ENCODE measurements around the gene ERN1. TPM values are rescaled to one million over a fixed set of nuclear protein-coding genes. Genes with fewer than 3 reads are reported as not detected.

The ERN1 gene
- total RNA-seq, 1 experiment from 2014 or later = 8.0 TPM

GRCh38 chr17:64038331-64039105 is 91.4 kb downstream of the ERN1 start:
- no peaks in the 10 kb centered on the region for H3K9me3 ChIP-seq (ENCODE audit: low read depth, low read length, poor library complexity, severe bottlenecking)
- POLR2A ChIA-PET (ENCODE audit: low non-redundant PET) = no interaction called here
- TF ChIP-seq EZH2 (IDR thresholded peaks at IDR 0.05; ENCODE audit: borderline replicate concordance, low read depth, low read length, poor library complexity, severe bottlenecking) (no peak), CTCF (conservative IDR thresholded peaks at IDR 0.05; ENCODE audit: low read depth, low read length) (no peak)
- no TSS peak for BruUV-seq (replicated peaks)
- intact Hi-C loops (cut with micrococcal nuclease; ENCODE audit: unreplicated experiment) = no loop called here
- CTCF ChIA-PET = interaction anchor here (1.6 kb wide), 1 partner anchor 10 kb away, joined by 6 read pairs; no protein-coding TSS in a partner anchor
- H3K27me3 ChIP-seq (replicated peaks; ENCODE audit: insufficient read depth, low read depth, low read length, poor library complexity) = no peaks in the 10 kb centered on the region
- no peak overlapping the region for H3K4me3 ChIP-seq (ENCODE audit: low read depth, low read length, poor library complexity, severe bottlenecking)
- no peak for DNase-seq (ENCODE audit: low spot score)
- no peaks in the 10 kb centered on the region for H3K36me3 ChIP-seq (ENCODE audit: insufficient read depth, low read length, poor library complexity, severe bottlenecking)
- no peaks in the 10 kb centered on the region for H3K4me1 ChIP-seq (ENCODE audit: insufficient read depth, low read length, poor library complexity, severe bottlenecking)
- no peak overlapping the region for H3K27ac ChIP-seq (ENCODE audit: low read depth, low read length, poor library complexity, severe bottlenecking)

DNA sequence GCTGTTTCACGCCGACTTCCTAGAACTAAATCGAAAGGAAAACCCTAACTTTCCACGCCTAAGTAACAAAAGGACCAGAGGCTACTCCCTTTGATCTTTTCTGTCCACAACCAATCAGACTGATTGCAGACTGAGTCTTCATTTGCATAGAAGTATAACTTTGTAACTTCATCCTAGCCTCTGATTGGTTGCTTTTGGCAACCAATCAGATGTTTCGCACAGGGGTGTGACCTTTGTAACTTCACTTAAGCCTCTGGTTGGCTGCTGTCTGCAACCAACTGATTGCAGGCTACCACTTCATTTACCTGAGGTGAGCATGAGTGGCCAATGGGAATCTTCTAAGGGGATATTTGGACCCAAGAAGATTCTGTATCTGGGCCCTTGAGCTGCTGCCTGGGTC is 92.1 kb downstream of the ERN1 start:
- intact Hi-C loops (cut with micrococcal nuclease; ENCODE audit: unreplicated experiment) = no loop called here

DNA sequence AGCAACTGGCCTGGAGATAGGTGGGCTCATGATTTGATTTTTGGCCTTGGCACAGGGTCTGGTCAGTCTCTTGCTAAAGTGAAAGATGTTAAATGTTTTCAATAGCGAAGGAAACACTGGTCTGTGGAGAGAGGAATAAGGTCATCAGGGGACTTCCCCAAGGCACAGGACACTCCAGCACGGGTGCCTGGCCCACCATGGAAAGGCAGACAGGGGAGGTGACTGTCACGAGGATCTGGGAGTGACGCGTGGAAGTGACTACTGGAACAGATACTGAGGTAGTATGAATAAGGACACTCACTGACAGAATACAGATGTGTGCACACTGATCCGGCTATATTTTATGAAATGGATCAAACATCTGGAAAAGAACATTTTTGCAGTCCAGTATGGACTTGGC is 92.8 kb downstream of the ERN1 start:
- no peak overlapping the region for H3K27ac ChIP-seq (ENCODE audit: low read depth, low read length, poor library complexity, severe bottlenecking)
- CTCF ChIA-PET = no interaction called here
- intact Hi-C loops (cut with micrococcal nuclease; ENCODE audit: unreplicated experiment) = no loop called here
- no peak for TF ChIP-seq CTCF (conservative IDR thresholded peaks at IDR 0.05; ENCODE audit: low read depth, low read length)
- no peak for TF ChIP-seq EZH2 (IDR thresholded peaks at IDR 0.05; ENCODE audit: borderline replicate concordance, low read depth, low read length, poor library complexity, severe bottlenecking)
- BruUV-seq (replicated peaks) = no TSS peak
- no peak overlapping the region for H3K4me3 ChIP-seq (ENCODE audit: low read depth, low read length, poor library complexity, severe bottlenecking)
- no peaks in the 10 kb centered on the region for H3K9me3 ChIP-seq (ENCODE audit: low read depth, low read length, poor library complexity, severe bottlenecking)
- POLR2A ChIA-PET (ENCODE audit: low non-redundant PET) = no interaction called here
- no peaks in the 10 kb centered on the region for H3K36me3 ChIP-seq (ENCODE audit: insufficient read depth, low read length, poor library complexity, severe bottlenecking)
- H3K4me1 ChIP-seq (ENCODE audit: insufficient read depth, low read length, poor library complexity, severe bottlenecking) = no peaks in the 10 kb centered on the region
- DNase-seq (ENCODE audit: low spot score) = no peak
- H3K27me3 ChIP-seq (replicated peaks; ENCODE audit: insufficient read depth, low read depth, low read length, poor library complexity) = no peaks in the 10 kb centered on the region

More for the DNA sequence above, 92.1 kb downstream of the ERN1 start:
- Histone ChIP-seq H3K4me1 (ENCODE audit: insufficient read depth, low read length, poor library complexity, severe bottlenecking) (no peaks in the 10 kb centered on the region), H3K4me3 (ENCODE audit: low read depth, low read length, poor library complexity, severe bottlenecking) (no peak overlapping the region), H3K9me3 (ENCODE audit: low read depth, low read length, poor library complexity, severe bottlenecking) (no peaks in the 10 kb centered on the region), H3K27ac (ENCODE audit: low read depth, low read length, poor library complexity, severe bottlenecking) (no peak overlapping the region), H3K36me3 (ENCODE audit: insufficient read depth, low read length, poor library complexity, severe bottlenecking) (no peaks in the 10 kb centered on the region), H3K27me3 (replicated peaks; ENCODE audit: insufficient read depth, low read depth, low read length, poor library complexity) (no peaks in the 10 kb centered on the region)
- TF ChIP-seq CTCF (conservative IDR thresholded peaks at IDR 0.05; ENCODE audit: low read depth, low read length) (no peak), EZH2 (IDR thresholded peaks at IDR 0.05; ENCODE audit: borderline replicate concordance, low read depth, low read length, poor library complexity, severe bottlenecking) (no peak)
- no peak for DNase-seq (ENCODE audit: low spot score)
- POLR2A ChIA-PET (ENCODE audit: low non-redundant PET) = no interaction called here
- no TSS peak for BruUV-seq (replicated peaks)
- CTCF ChIA-PET = no interaction called here
